AG04449 (cell line): ENCODE measurements around the gene KIF1C.
A peak's percentile ranks its signal among the peaks of the same experiment; 100 is the strongest.

ENCODE experiments used
- CTCF ChIA-PET: fragments of 350-600 bp; formaldehyde crosslinking; extraction: SDS; loops from one replicate; lab custom pipeline; 2021; ENCODE audit warnings: antibody characterized with exemption; lab: Yijun Ruan, JAX
- POLR2A ChIA-PET: fragments of 400-600, 350-600 bp; formaldehyde crosslinking; extraction: SDS; loops from one replicate; lab custom pipeline; 2020; ENCODE audit warnings: antibody characterized with exemption, inconsistent platforms; lab: Yijun Ruan, JAX
- DNase-seq: peaks from one replicate; pipeline ENCODE4 v3.0.0-alpha.2; 2010; ENCODE audit warnings: low read depth, low spot score
- H3K4me3 ChIP-seq: 2 replicates; pipeline ENCODE4 v1.5.1; 2011; ENCODE audit warnings: low read depth, mild to moderate bottlenecking, control low read depth, low read length
- CTCF ChIP-seq: IDR thresholded peaks from one replicate; pipeline ENCODE4 v1.5.1; 2011; ENCODE audit warnings: mild to moderate bottlenecking, moderate library complexity, low read length, control low read depth, inconsistent platforms; ENCODE audit not compliant: insufficient read depth; ENCODE audit errors: missing control alignments

The KIF1C gene

GRCh38 chr17:5000237-5000639 lies 2.5 kb downstream of the KIF1C start:
- TF ChIP-seq CTCF, result no peak
- CTCF ChIA-PET, result interaction anchor here (1.1 to 1.5 kb wide), 3 partner anchors 12 to 30 kb away, joined by 3 to 8 read pairs (median 4); partner anchors contain the start of gene CAMTA2
- POLR2A ChIA-PET, result interaction anchor here (0.6 to 0.7 kb wide), 3 partner anchors 20 to 91 kb away, joined by 3 to 7 read pairs (median 3); partner anchors contain the start of gene RNF167
- peak overlapping the region; percentile 12; the same call in 1 of the 2 replicates for H3K4me3 ChIP-seq
- no peak for DNase-seq

DNA sequence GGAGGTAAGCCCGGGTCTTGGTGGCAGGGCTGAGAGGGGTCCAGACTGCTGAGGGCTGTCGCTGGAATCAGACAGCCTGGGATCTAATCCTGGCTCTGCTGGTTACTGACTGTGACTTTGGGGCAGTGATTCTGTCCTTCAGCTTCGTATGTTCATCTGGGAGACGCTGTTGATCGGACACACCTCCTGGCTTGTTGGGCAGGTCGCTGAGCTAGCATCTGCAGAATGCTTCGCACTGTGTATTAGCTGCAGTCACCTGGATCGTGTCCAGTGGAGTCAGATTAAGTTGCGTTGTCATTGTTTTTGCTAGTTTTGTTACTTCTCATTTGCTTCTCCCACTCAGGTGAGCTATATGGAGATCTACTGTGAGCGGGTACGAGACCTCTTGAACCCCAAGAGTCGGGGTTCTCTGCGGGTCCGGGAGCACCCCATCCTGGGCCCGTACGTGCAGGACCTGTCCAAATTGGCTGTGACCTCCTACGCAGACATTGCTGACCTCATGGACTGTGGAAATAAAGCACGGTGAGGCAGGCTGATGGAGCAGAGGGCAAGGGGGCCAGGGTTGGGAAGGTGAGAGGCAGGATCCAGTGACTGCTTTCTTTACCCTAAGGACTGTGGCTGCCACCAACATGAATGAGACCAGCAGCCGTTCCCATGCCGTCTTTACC lies 4.5 kb downstream of the KIF1C start:
- TF ChIP-seq CTCF, result no peak
- CTCF ChIA-PET, result interaction anchor here (0.6 to 1.8 kb wide), 4 partner anchors 14 to 93 kb away, joined by 3 to 4 read pairs (median 4); no protein-coding TSS in a partner anchor

DNA sequence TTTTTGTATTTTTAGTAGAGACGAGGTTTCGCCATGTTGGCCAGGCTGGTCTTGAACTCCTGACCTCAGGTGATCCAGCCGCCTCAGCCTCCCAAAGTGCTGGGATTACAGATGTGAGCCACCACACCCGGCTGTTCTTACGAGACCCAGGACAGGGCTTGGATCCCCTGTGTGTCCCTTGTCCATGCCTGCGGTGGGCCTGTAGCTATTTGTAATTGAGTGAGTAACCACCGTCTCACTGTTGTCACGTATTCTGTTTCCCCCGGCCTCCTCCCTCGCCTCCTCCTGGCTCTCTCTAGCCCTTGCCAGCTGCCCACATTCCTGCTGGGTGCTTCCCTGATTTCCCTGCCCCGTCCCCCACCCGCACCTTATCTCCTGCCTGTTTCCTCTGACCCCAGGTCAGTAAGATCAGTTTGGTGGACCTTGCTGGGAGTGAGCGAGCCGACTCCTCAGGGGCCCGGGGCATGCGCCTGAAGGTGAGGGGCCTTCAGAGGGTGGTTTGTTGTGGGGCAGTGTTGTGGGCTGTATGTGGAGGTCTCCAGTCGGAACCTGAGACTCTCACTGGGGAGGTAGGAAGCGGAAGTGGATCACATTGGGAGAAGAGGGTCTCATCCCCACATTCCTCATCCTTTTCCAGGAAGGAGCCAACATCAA lies 5.6 kb downstream of the KIF1C start:
- CTCF ChIA-PET, result interaction anchor here (1.8 kb wide), 1 partner anchor 29 kb away, joined by 4 read pairs; no protein-coding TSS in a partner anchor
- no peak for DNase-seq
- no peak for TF ChIP-seq CTCF
- H3K4me3 ChIP-seq, result no peak overlapping the region
- POLR2A ChIA-PET, result no interaction called here

More for the DNA sequence above, 4.5 kb downstream of the KIF1C start:
- no peak for DNase-seq
- POLR2A ChIA-PET, result no interaction called here
- H3K4me3 ChIP-seq, result no peak overlapping the region

GRCh38 chr17:5011928-5012327 lies 14.2 kb downstream of the KIF1C start:
- DNase-seq, result no peak
- TF ChIP-seq CTCF, result no peak
- H3K4me3 ChIP-seq, result no peak overlapping the region
- CTCF ChIA-PET, result interaction anchor here (0.7 to 1.6 kb wide), 2 partner anchors 20 to 24 kb away, joined by 3 to 4 read pairs; partner anchors contain the start of gene CAMTA2
- POLR2A ChIA-PET, result interaction anchor here (1.6 kb wide), 1 partner anchor 15 kb away, joined by 4 read pairs; the partner anchor contains the start of genes INCA1 and KIF1C

DNA sequence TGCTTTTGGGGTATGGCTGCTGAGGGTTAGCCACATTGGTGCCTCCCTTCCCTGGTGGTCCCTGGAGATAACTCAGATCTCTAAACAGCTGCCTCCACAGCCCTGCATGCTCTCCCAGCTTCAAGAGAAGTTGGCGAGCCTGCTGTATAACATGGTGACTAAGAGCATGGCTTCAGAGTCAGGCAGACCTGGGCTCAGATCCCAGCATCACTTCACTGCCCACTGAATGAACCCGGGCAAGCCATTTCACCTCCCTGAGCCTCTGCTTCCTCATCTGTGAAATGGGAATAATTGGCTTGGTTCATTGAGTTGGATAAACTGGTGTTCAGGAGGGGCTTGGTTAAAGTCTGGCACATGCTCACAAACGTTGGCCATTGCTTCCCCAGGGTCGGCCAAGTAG lies 16.6 kb downstream of the KIF1C start:
- no peak for TF ChIP-seq CTCF
- DNase-seq, result no peak
- CTCF ChIA-PET, result interaction anchor here (1.6 kb wide), 1 partner anchor 17 kb away, joined by 3 read pairs; no protein-coding TSS in a partner anchor
- no peak overlapping the region for H3K4me3 ChIP-seq
- POLR2A ChIA-PET, result interaction anchor here (1.6 kb wide), 1 partner anchor 9 kb away, joined by 5 read pairs; no protein-coding TSS in a partner anchor
